OCI-LY7 (cell line): ENCODE measurements around the gene RMP24.

Experiments used
- BruUV-seq: library from RNA; stranded (reverse); fragments of 400-500 nt; replicated peaks from 2 replicates; lab custom pipeline; 2021; lab: Mats Ljungman, UMichigan
- CTCF ChIA-PET: fragments of 300-600 bp; sonication (Branson Sonifier 250); formaldehyde crosslinking; loops from one replicate; lab custom pipeline; 2022; ENCODE audit warnings: antibody characterized with exemption; ENCODE audit not compliant: unreplicated experiment; lab: Charles Lee
- POLR2A ChIA-PET: fragments of 300-600 bp; sonication (Branson Sonifier 250); formaldehyde crosslinking; loops from one replicate; lab custom pipeline; 2022; ENCODE audit warnings: antibody characterized with exemption; lab: Charles Lee
- DNase-seq: peaks from one replicate; pipeline ENCODE4 v3.0.0-alpha.2; 2015; ENCODE audit warnings: low spot score
- H2AFZ ChIP-seq: fragments of 200-600 bp; sonication (generic), shearing (Covaris generic); 2 replicates; pipeline ENCODE4 v1.6.1; 2014; ENCODE audit warnings: mild to moderate bottlenecking, antibody characterized with exemption, low read length, moderate library complexity
- H3K27ac ChIP-seq: fragments of 200-600 bp; sonication (generic); 2 replicates; pipeline ENCODE4 v1.5.1; 2014; ENCODE audit warnings: mixed run types, low read depth, mild to moderate bottlenecking, moderate library complexity, low read length, inconsistent platforms; ENCODE audit not compliant: poor library complexity, severe bottlenecking
- H3K36me3 ChIP-seq: fragments of 200-600 bp; sonication (generic); 2 replicates; pipeline ENCODE4 v1.6.1; 2014; ENCODE audit warnings: mild to moderate bottlenecking, antibody characterized with exemption, low read length, moderate library complexity, mixed read lengths; ENCODE audit not compliant: insufficient read depth
- H3K4me1 ChIP-seq: fragments of 200-600 bp; sonication (generic); 2 replicates; pipeline ENCODE4 v1.5.1; 2014; ENCODE audit warnings: mild to moderate bottlenecking, low read length; ENCODE audit not compliant: insufficient read depth, poor library complexity, severe bottlenecking
- H3K4me2 ChIP-seq: fragments of 200-600 bp; sonication (generic); 2 replicates; pipeline ENCODE4 v1.6.1; 2014; ENCODE audit warnings: mild to moderate bottlenecking, low read length
- H3K4me3 ChIP-seq: fragments of 200-600 bp; sonication (generic); 2 replicates; pipeline ENCODE4 v1.5.1; 2014; ENCODE audit warnings: mild to moderate bottlenecking, low read depth, low read length; ENCODE audit not compliant: poor library complexity, severe bottlenecking
- H3K79me2 ChIP-seq: fragments of 200-600 bp; sonication (generic); 2 replicates; pipeline ENCODE4 v1.6.1; 2016; ENCODE audit warnings: low read depth, mild to moderate bottlenecking, low read length, moderate library complexity, mixed read lengths; ENCODE audit not compliant: insufficient read depth
- H3K9me2 ChIP-seq: fragments of 200-600 bp; sonication (generic); 2 replicates; pipeline ENCODE4 v1.6.1; 2016; ENCODE audit warnings: mild to moderate bottlenecking, low read length, mixed read lengths; ENCODE audit not compliant: insufficient read depth
- H3K9me3 ChIP-seq: fragments of 200-600 bp; sonication (generic); 2 replicates; pipeline ENCODE4 v1.6.1; 2014; ENCODE audit warnings: mild to moderate bottlenecking, mixed run types, low read length, mixed read lengths
- H4K20me1 ChIP-seq: fragments of 200-600 bp; sonication (generic); 2 replicates; pipeline ENCODE4 v1.6.1; 2014; ENCODE audit warnings: mild to moderate bottlenecking, antibody characterized with exemption, low read length, moderate library complexity, mixed read lengths; ENCODE audit not compliant: insufficient read depth
- EZH2phosphoT487 ChIP-seq: fragments of 200-600 bp; sonication (generic); IDR thresholded peaks from 2 replicates; pipeline ENCODE4 v1.6.1; 2018; ENCODE audit warnings: low read depth, borderline replicate concordance, mild to moderate bottlenecking, mixed run types, antibody characterized with exemption, low read length, moderate library complexity, mixed read lengths
- intact Hi-C: fragments of 100-400 bp; cut with micrococcal nuclease; formaldehyde crosslinking; loops from one replicate; pipeline ENCODE4 v1.10.0; 2022; ENCODE audit not compliant: unreplicated experiment
- TF ChIP-seq, protein P1 (sequence below): fragments of 200-600 bp; sonication (generic); conservative IDR thresholded peaks from 2 replicates; pipeline ENCODE4 v1.5.1; 2014; ENCODE audit warnings: mild to moderate bottlenecking, antibody characterized with exemption, low read length, moderate library complexity, mixed read lengths

RMP24 gene

DNA sequence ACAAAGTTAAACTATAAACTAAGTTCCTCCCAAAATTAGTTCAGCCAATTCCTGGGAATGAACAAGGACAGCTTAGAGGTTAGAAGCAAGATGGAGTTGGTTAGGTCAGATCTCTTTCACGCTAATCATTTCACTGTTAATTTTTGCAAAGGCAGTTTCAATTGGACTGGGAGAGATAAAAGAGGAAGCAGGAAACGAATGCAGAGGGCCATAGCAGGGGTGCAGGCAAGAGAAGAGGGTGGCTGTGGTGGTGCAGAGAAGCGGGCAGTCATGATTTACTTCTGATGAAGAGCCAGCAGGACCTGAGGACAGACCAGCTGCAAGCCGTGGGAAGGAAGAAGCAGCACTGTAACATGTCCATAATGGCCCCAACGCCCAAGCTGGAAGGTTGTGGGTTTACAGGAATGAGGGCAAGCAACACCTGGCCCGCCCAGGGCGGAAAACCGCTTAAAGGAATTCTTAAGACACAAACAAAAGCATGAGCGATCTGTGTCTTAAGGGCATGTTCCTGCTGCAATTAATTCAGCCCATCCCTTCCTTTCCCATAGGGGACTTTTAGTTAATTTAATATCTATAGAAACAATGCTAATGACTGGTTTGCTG, 4.1 kb upstream of the RMP24 start:
- Histone ChIP-seq H4K20me1 (no peaks in the 10 kb centered on the region), H3K9me3 (no peaks in the 10 kb centered on the region), H3K9me2 (no peaks in the 10 kb centered on the region), H3K4me3 (no peak overlapping the region), H3K27ac (no peak overlapping the region), H2AFZ (no peak overlapping the region), H3K4me2 (no peak overlapping the region), H3K4me1 (peaks cover 4% of the 10 kb centered on the region), H3K36me3 (no peaks in the 10 kb centered on the region), H3K79me2 (peaks cover 8% of the 10 kb centered on the region; the same call in 1 of the 2 replicates)
- DNase-seq = no peak
- ChIA-PET POLR2A (no interaction called here), CTCF (no interaction called here)
- TF ChIP-seq, protein P1, sequence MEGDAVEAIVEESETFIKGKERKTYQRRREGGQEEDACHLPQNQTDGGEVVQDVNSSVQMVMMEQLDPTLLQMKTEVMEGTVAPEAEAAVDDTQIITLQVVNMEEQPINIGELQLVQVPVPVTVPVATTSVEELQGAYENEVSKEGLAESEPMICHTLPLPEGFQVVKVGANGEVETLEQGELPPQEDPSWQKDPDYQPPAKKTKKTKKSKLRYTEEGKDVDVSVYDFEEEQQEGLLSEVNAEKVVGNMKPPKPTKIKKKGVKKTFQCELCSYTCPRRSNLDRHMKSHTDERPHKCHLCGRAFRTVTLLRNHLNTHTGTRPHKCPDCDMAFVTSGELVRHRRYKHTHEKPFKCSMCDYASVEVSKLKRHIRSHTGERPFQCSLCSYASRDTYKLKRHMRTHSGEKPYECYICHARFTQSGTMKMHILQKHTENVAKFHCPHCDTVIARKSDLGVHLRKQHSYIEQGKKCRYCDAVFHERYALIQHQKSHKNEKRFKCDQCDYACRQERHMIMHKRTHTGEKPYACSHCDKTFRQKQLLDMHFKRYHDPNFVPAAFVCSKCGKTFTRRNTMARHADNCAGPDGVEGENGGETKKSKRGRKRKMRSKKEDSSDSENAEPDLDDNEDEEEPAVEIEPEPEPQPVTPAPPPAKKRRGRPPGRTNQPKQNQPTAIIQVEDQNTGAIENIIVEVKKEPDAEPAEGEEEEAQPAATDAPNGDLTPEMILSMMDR = no peak
- no peak for TF ChIP-seq EZH2phosphoT487
- BruUV-seq = no TSS peak
- intact Hi-C loops = no loop called here

DNA sequence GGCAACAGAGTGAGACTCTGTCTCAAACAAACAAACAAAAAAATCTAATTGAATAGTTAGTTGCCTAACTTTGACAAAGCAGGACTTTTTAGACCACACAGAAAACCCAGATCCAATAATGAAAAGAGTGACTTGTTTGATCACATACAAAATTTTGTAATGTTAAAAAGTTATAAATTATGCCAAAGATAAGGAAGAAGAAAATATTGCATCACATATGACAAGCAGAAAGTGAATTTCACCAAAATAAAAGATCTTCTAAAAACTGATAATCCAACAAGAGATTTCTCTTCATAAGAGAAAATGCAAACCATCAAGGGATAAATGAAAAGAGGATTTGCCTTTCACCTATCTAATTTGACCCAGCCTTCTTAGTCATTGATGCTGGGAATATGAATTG, 2.8 kb upstream of the RMP24 start:
- Histone ChIP-seq H3K36me3 (0 out of 2 replicates have a peak, but pooled peaks cover 4% of the 10 kb centered on the region), H3K4me2 (no peak overlapping the region), H3K4me3 (no peak overlapping the region), H2AFZ (no peak overlapping the region), H3K9me3 (no peaks in the 10 kb centered on the region), H3K9me2 (no peaks in the 10 kb centered on the region), H3K4me1 (peaks cover 14% of the 10 kb centered on the region), H3K27ac (no peak overlapping the region), H4K20me1 (no peaks in the 10 kb centered on the region), H3K79me2 (peaks cover 9% of the 10 kb centered on the region; the same call in 1 of the 2 replicates)
- BruUV-seq = no TSS peak
- ChIA-PET POLR2A (no interaction called here), CTCF (no interaction called here)
- no peak for DNase-seq
- TF ChIP-seq EZH2phosphoT487 = no peak
- TF ChIP-seq, protein P1 = no peak
- intact Hi-C loops = loop anchor here (10.0 kb wide), 2 partner anchors 385 to 995 kb away; partner anchors contain the start of gene GALNT1

DNA sequence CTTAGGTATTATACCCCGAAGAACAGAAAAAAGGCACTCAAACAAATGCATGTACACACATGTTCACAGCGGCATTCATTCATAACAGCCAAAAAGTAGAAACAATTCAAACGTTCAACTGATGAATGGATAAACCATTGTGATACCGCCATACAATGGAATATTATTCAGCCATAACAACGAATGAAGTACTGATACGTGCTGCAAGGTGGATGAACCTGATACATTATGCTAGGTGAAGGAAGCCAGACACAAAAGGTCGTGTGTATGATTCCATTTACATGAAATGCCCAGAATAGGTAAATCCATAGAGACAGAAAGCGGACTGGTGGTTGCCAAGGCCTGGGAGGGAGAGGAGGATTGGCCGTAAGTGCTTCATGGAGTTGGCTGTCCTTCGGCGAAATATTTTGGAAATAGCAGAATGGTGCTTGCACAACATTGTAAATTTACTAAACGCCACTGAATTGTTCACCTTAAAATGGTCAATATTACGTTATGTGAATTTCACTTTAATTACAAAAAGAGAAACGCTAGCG, 750 bp upstream of the RMP24 start:
- H2AFZ ChIP-seq = peak overlapping the region; percentile 78
- CTCF ChIA-PET = interaction anchor here (0.6 kb wide), 1 partner anchor 258 kb away, joined by 3 read pairs; no protein-coding TSS in a partner anchor
- peaks cover 20% of the 10 kb centered on the region for H3K36me3 ChIP-seq
- no peak for TF ChIP-seq EZH2phosphoT487
- H3K4me3 ChIP-seq = peak overlapping the region; percentile 96
- DNase-seq = no peak
- H3K9me3 ChIP-seq = no peaks in the 10 kb centered on the region
- peaks cover 14% of the 10 kb centered on the region for H3K4me1 ChIP-seq
- peak overlapping the region; percentile 68 for H3K27ac ChIP-seq
- H4K20me1 ChIP-seq = no peaks in the 10 kb centered on the region
- POLR2A ChIA-PET = interaction anchor here (0.6 to 0.7 kb wide), 3 partner anchors 62 to 135 kb away, joined by 3 to 4 read pairs (median 4); no protein-coding TSS in a partner anchor
- intact Hi-C loops = loop anchor here (10.0 kb wide), 2 partner anchors 387 to 997 kb away; partner anchors contain the start of gene GALNT1
- H3K9me2 ChIP-seq = no peaks in the 10 kb centered on the region
- H3K4me2 ChIP-seq = peak overlapping the region; percentile 87
- TSS peak; percentile 82 for BruUV-seq
- H3K79me2 ChIP-seq = peaks cover 13% of the 10 kb centered on the region; the same call in 1 of the 2 replicates
